Uterus (tissue), 2 donors: ENCODE results near the gene PXDC1.

ENCODE experiments used
- POLR2A ChIP-seq, 2 donors: fragments of 450-650 bp; IDR thresholded peaks; one replicate each; pipeline ENCODE4 v1.6.1; 2016; ENCODE audit warnings: antibody characterized with exemption in 2 of 2, mild to moderate bottlenecking in 1 of 2, moderate library complexity in 1 of 2
- TF ChIP-seq, protein P1 (sequence below), 4 experiments: fragments of 200-600 bp in 2 of 4; fragments of 450-650 bp in 2 of 4; sonication (generic) in 2 of 4; IDR thresholded peaks; one replicate each; pipeline ENCODE4 v1.5.1; 2016 to 2019; ENCODE audit warnings: antibody characterized with exemption in 4 of 4, mild to moderate bottlenecking in 2 of 4, moderate library complexity in 1 of 4

DNA sequence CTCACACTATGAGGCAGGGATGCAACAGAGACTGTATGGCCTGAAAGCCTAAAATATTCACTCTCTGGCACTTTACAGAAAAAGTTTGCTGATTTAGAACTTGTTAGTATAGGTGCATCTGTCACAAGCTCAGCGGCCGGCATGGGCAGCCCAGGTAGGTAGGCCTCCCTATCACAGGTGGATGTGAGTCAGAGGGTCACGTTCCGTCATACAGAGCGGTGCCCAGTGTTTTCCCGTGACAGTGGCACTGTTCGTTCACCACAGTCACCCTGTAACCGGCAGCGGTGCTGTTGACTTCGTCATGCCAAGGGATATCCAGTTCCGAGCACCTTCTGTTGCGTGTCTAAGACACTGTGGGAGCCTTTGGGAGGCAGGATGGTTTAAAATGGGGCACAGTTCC is 32.9 kb upstream of the PXDC1 start:
- TF ChIP-seq, protein P1, sequence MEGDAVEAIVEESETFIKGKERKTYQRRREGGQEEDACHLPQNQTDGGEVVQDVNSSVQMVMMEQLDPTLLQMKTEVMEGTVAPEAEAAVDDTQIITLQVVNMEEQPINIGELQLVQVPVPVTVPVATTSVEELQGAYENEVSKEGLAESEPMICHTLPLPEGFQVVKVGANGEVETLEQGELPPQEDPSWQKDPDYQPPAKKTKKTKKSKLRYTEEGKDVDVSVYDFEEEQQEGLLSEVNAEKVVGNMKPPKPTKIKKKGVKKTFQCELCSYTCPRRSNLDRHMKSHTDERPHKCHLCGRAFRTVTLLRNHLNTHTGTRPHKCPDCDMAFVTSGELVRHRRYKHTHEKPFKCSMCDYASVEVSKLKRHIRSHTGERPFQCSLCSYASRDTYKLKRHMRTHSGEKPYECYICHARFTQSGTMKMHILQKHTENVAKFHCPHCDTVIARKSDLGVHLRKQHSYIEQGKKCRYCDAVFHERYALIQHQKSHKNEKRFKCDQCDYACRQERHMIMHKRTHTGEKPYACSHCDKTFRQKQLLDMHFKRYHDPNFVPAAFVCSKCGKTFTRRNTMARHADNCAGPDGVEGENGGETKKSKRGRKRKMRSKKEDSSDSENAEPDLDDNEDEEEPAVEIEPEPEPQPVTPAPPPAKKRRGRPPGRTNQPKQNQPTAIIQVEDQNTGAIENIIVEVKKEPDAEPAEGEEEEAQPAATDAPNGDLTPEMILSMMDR (IDR thresholded peaks at IDR 0.05), result no peak
- TF ChIP-seq POLR2A (IDR thresholded peaks at IDR 0.05), result no peak
